Lower lobe of right lung (tissue), 2 donors: ENCODE data around the gene TRIML2. TPM values are rescaled to one million over a fixed set of nuclear protein-coding genes. Genes with fewer than 3 reads are reported as not detected.

Experiments used
- ATAC-seq, 2 donors: fragments of 200-7000 bp; cut with Tn5 transposase; one replicate each; pipeline ENCODE4 v1.9.1; 2020 to 2022; ENCODE audit warnings: mild to moderate bottlenecking in 2 of 2, moderate library complexity in 2 of 2
- DNase-seq: peaks from one replicate; pipeline ENCODE4 v3.0.0-alpha.2; 2020
- H3K27ac ChIP-seq: fragments of 200-600 bp; one replicate; pipeline ENCODE4 v1.8.0; 2022
- H3K27me3 ChIP-seq: fragments of 200-600 bp; one replicate; pipeline ENCODE4 v1.8.0; 2022; ENCODE audit warnings: low read depth
- H3K36me3 ChIP-seq: fragments of 200-600 bp; one replicate; pipeline ENCODE4 v1.8.0; 2022; ENCODE audit warnings: mild to moderate bottlenecking
- H3K4me1 ChIP-seq: fragments of 200-600 bp; one replicate; pipeline ENCODE4 v1.8.0; 2022
- H3K4me3 ChIP-seq: fragments of 200-600 bp; one replicate; pipeline ENCODE4 v1.8.0; 2022; ENCODE audit warnings: mild to moderate bottlenecking
- H3K9me3 ChIP-seq: fragments of 200-600 bp; one replicate; pipeline ENCODE4 v1.8.0; 2022
- CTCF ChIP-seq: fragments of 200-600 bp; IDR thresholded peaks from one replicate; pipeline ENCODE4 v1.8.0; 2022; ENCODE audit warnings: antibody characterized with exemption, mild to moderate bottlenecking
- intact Hi-C: fragments of 100-400 bp; cut with DNase I; formaldehyde crosslinking; loops from one replicate; pipeline ENCODE4 v1.11.0; 2022
- total RNA-seq: library from RNA; stranded (reverse); fragmentation: NEBNext Ultra II Directional; extraction: Animal tissue kit (Norgen Biotek cat#: 25700); gene quantifications from one replicate; pipeline ENCODE4 v1.2.1, GENCODE V29; 2021
- donor health status: DM: no; HTN: yes; CAD: no; lungs with severe emphysema.

The TRIML2 gene
- total RNA-seq, 1 donor from 2014 or later = not detected

- Histone ChIP-seq H3K27me3 (no peaks in the 10 kb centered on the region), H3K4me3 (no peak overlapping the region), H3K27ac (no peak overlapping the region), H3K4me1 (no peaks in the 10 kb centered on the region), H3K36me3 (no peaks in the 10 kb centered on the region), H3K9me3 (no peaks in the 10 kb centered on the region)
- TF ChIP-seq CTCF = no peak
- DNase-seq (no peak), ATAC-seq (no peak)
- intact Hi-C loops = no loop called here
Measured at GRCh38 chr4:188146618-188147017, 37.2 kb upstream of the TRIML2 start.

- Histone ChIP-seq H3K9me3 (no peaks in the 10 kb centered on the region), H3K4me1 (no peaks in the 10 kb centered on the region), H3K27ac (no peak overlapping the region), H3K4me3 (no peak overlapping the region), H3K27me3 (no peaks in the 10 kb centered on the region), H3K36me3 (no peaks in the 10 kb centered on the region)
- no peak for ATAC-seq
- intact Hi-C loops = no loop called here
- TF ChIP-seq CTCF = no peak
- DNase-seq = no peak
Measured at GRCh38 chr4:188145601-188146000, 36.2 kb upstream of the TRIML2 start.

GRCh38 chr4:188143731-188144130 is 34.3 kb upstream of the TRIML2 start:
- Histone ChIP-seq H3K27me3 (no peaks in the 10 kb centered on the region), H3K4me3 (no peak overlapping the region), H3K4me1 (no peaks in the 10 kb centered on the region), H3K9me3 (no peaks in the 10 kb centered on the region), H3K36me3 (no peaks in the 10 kb centered on the region), H3K27ac (no peak overlapping the region)
- TF ChIP-seq CTCF = no peak
- ATAC-seq (no peak), DNase-seq (no peak)
- intact Hi-C loops = no loop called here

- Histone ChIP-seq H3K27ac (no peak overlapping the region), H3K4me1 (no peaks in the 10 kb centered on the region), H3K27me3 (no peaks in the 10 kb centered on the region), H3K36me3 (no peaks in the 10 kb centered on the region), H3K9me3 (no peaks in the 10 kb centered on the region), H3K4me3 (no peak overlapping the region)
- DNase-seq (no peak), ATAC-seq (no peak)
- no peak for TF ChIP-seq CTCF
- intact Hi-C loops = no loop called here
Measured at GRCh38 chr4:188139671-188140070, 30.3 kb upstream of the TRIML2 start.

- H3K4me1 ChIP-seq = no peaks in the 10 kb centered on the region
- ATAC-seq (no peak), DNase-seq (no peak)
- intact Hi-C loops = no loop called here
- no peaks in the 10 kb centered on the region for H3K27me3 ChIP-seq
- H3K4me3 ChIP-seq = no peak within 1 kb of the TSS
- no peak within 1 kb of the TSS for H3K27ac ChIP-seq
- H3K9me3 ChIP-seq = no peaks in the 10 kb centered on the region
- no peak for TF ChIP-seq CTCF
- no peaks in the 10 kb centered on the region for H3K36me3 ChIP-seq
Measured at GRCh38 chr4:188139141-188139540, 29.7 kb upstream of the TRIML2 start, which contains the start of gene TRIML1. TSS of gene TRIML1 (plus strand) at chr4:188139441. CDS start at chr4:188139559, 118 bp downstream.

GRCh38 chr4:188138227-188138626 is 28.8 kb upstream of the TRIML2 start:
- Histone ChIP-seq H3K4me1 (no peaks in the 10 kb centered on the region), H3K9me3 (no peaks in the 10 kb centered on the region), H3K27me3 (no peaks in the 10 kb centered on the region), H3K27ac (no peak overlapping the region), H3K36me3 (no peaks in the 10 kb centered on the region), H3K4me3 (no peak overlapping the region)
- intact Hi-C loops = no loop called here
- no peak for DNase-seq
- no peak for ATAC-seq
- TF ChIP-seq CTCF = no peak
